H1 (cell line): ENCODE data around the gene GSAP. TPM values are rescaled to one million over a fixed set of nuclear protein-coding genes. Genes with fewer than 3 reads are reported as not detected.

Experiments used
- CTCF ChIA-PET: fragments of 300-600 bp; sonication (Branson Sonifier 250); formaldehyde crosslinking; loops from one replicate; lab custom pipeline; 2021; ENCODE audit not compliant: partially characterized antibody; lab: Charles Lee
- POLR2A ChIA-PET: fragments of 300-600 bp; sonication (Branson Sonifier 250); formaldehyde crosslinking; loops from one replicate; lab custom pipeline; 2021; ENCODE audit warnings: inconsistent platforms; ENCODE audit not compliant: partially characterized antibody; lab: Charles Lee
- DNase-seq, 2 experiments: peaks; one replicate each; pipeline versions ENCODE4 v3.0.0 to v3.0.0-alpha.2; 2010 to 2022; ENCODE audit warnings: low spot score in 2 of 2, low read depth in 1 of 2, mixed read lengths in 1 of 2
- FAIRE-seq: peaks from 2 replicates; lab custom pipeline; 2011; peaks lifted over from hg19 to GRCh38; lab: Jason Lieb, UNC
- H2AFZ ChIP-seq: 2 replicates; pipeline ENCODE4 v1.8.1; 2012; ENCODE audit warnings: low read length, inconsistent platforms
- H2AK5ac ChIP-seq: 2 replicates; pipeline ENCODE4 v1.6.1; 2013; ENCODE audit warnings: low read depth, low read length
- H2BK120ac ChIP-seq: replicated peaks from 2 replicates; pipeline ENCODE3; 2013; ENCODE audit warnings: low read depth, low read length, inconsistent platforms
- H2BK12ac ChIP-seq: 2 replicates; pipeline ENCODE4 v1.6.1; 2013; ENCODE audit warnings: low read depth, low read length
- H2BK15ac ChIP-seq: 2 replicates; pipeline ENCODE4 v1.6.1; 2013; ENCODE audit warnings: low read length
- H2BK20ac ChIP-seq: 2 replicates; pipeline ENCODE4 v1.6.1; 2013; ENCODE audit warnings: low read length
- H2BK5ac ChIP-seq: 2 replicates; pipeline ENCODE4 v1.6.1; 2013; ENCODE audit warnings: low read depth, low read length
- H3K14ac ChIP-seq: 2 replicates; pipeline ENCODE4 v1.6.1; 2013; ENCODE audit warnings: inconsistent platforms; ENCODE audit not compliant: insufficient read length
- H3K18ac ChIP-seq: 2 replicates; pipeline ENCODE4 v1.6.1; 2013; ENCODE audit warnings: low read length; ENCODE audit errors: extremely low read depth
- H3K23ac ChIP-seq: 2 replicates; pipeline ENCODE4 v1.6.1; 2013; ENCODE audit warnings: inconsistent platforms; ENCODE audit not compliant: insufficient read length
- H3K23me2 ChIP-seq: 2 replicates; pipeline ENCODE4 v1.6.1; 2013; ENCODE audit warnings: low read depth, low read length
- H3K27ac ChIP-seq: 2 replicates; pipeline ENCODE4 v1.6.1; 2011; ENCODE audit warnings: low read depth, low read length, inconsistent platforms
- H3K27me3 ChIP-seq, 4 experiments: replicated peaks in 1 of 4; 1 replicate in 1 of 4; 2 replicates in 3 of 4; pipeline versions ENCODE4 v1.6.1 to v1.8.1; 2011 to 2013; ENCODE audit warnings: low read length in 3 of 4, mild to moderate bottlenecking in 3 of 4, inconsistent platforms in 2 of 4, mixed read lengths in 2 of 4, moderate library complexity in 1 of 4; ENCODE audit not compliant: control insufficient read depth in 3 of 4, insufficient read depth in 3 of 4; ENCODE audit errors: extremely low read depth in 1 of 4
- H3K36me3 ChIP-seq, 4 experiments: 2 replicates each; pipeline versions ENCODE4 v1.6.1 to v1.8.1; 2011 to 2013; ENCODE audit warnings: mild to moderate bottlenecking in 4 of 4, low read length in 3 of 4, moderate library complexity in 2 of 4, control low read depth in 1 of 4, inconsistent platforms in 1 of 4; ENCODE audit not compliant: insufficient read depth in 4 of 4, control insufficient read depth in 2 of 4
- H3K4ac ChIP-seq: replicated peaks from 2 replicates; pipeline ENCODE3; 2013; ENCODE audit warnings: low read length, low read depth, mixed read lengths, inconsistent platforms; ENCODE audit not compliant: insufficient read length
- H3K4me1 ChIP-seq, 4 experiments: replicated peaks in 1 of 4; 1 replicate in 1 of 4; 2 replicates in 3 of 4; pipeline versions ENCODE4 v1.6.1 to v1.8.1; 2011 to 2013; ENCODE audit warnings: low read length in 3 of 4, inconsistent platforms in 2 of 4, mixed read lengths in 1 of 4; ENCODE audit not compliant: insufficient read depth in 4 of 4, control insufficient read depth in 3 of 4
- H3K4me2 ChIP-seq, 2 experiments: 2 replicates each; pipeline versions ENCODE4 v1.6.1 to v1.8.1; 2011 to 2013; ENCODE audit warnings: low read depth in 2 of 2, low read length in 2 of 2, control low read depth in 1 of 2, inconsistent platforms in 1 of 2, mild to moderate bottlenecking in 1 of 2; ENCODE audit not compliant: insufficient read depth in 1 of 2
- H3K4me3 ChIP-seq, 4 experiments: fragments of 200-600, 300-600 bp in 1 of 4; sonication (generic), shearing (Covaris generic), sonication (Bioruptor Twin) in 1 of 4; 2 replicates each; pipeline versions ENCODE4 v1.5.1 to v1.8.1; 2011 to 2016; ENCODE audit warnings: low read length in 4 of 4, low read depth in 3 of 4, control low read depth in 2 of 4, inconsistent platforms in 2 of 4, mild to moderate bottlenecking in 2 of 4, mixed read lengths in 1 of 4, moderate library complexity in 1 of 4; ENCODE audit not compliant: insufficient read depth in 2 of 4; ENCODE audit errors: extremely low read depth in 1 of 4
- H3K56ac ChIP-seq: replicated peaks from 2 replicates; pipeline ENCODE3; 2013; ENCODE audit warnings: low read depth, mild to moderate bottlenecking, mixed read lengths, low read length, inconsistent platforms; ENCODE audit not compliant: insufficient read length
- H3K79me1 ChIP-seq: 2 replicates; pipeline ENCODE4 v1.6.1; 2013; ENCODE audit warnings: low read depth, low read length, control low read depth
- H3K79me2 ChIP-seq, 2 experiments: 2 replicates each; pipeline versions ENCODE4 v1.6.1 to v1.8.1; 2012 to 2013; ENCODE audit warnings: low read length in 2 of 2, mild to moderate bottlenecking in 2 of 2, inconsistent platforms in 1 of 2; ENCODE audit not compliant: insufficient read depth in 2 of 2, control insufficient read depth in 1 of 2
- H3K9ac ChIP-seq, 4 experiments: replicated peaks in 1 of 4; 1 replicate in 1 of 4; 2 replicates in 3 of 4; pipeline versions ENCODE4 v1.6.1 to v1.8.1; 2011 to 2013; ENCODE audit warnings: low read depth in 3 of 4, low read length in 3 of 4, control low read depth in 2 of 4, mild to moderate bottlenecking in 2 of 4, moderate library complexity in 2 of 4, inconsistent platforms in 1 of 4; ENCODE audit errors: extremely low read depth in 1 of 4
- H3K9me3 ChIP-seq, 2 experiments: 2 replicates each; pipeline versions ENCODE4 v1.6.1 to v1.8.1; 2012 to 2013; ENCODE audit warnings: mild to moderate bottlenecking in 2 of 2, moderate library complexity in 2 of 2, control low read depth in 1 of 2, inconsistent platforms in 1 of 2, low read depth in 1 of 2, low read length in 1 of 2, mixed read lengths in 1 of 2; ENCODE audit not compliant: insufficient read depth in 2 of 2
- H4K20me1 ChIP-seq, 2 experiments: replicated peaks in 1 of 2; 2 replicates each; pipeline versions ENCODE3 to v1.8.1; 2011 to 2013; ENCODE audit warnings: inconsistent platforms in 2 of 2, low read length in 2 of 2, mild to moderate bottlenecking in 1 of 2; ENCODE audit not compliant: insufficient read depth in 2 of 2, control insufficient read depth in 1 of 2
- H4K5ac ChIP-seq: 2 replicates; pipeline ENCODE4 v1.6.1; 2013; ENCODE audit warnings: low read length, low read depth, mixed read lengths, inconsistent platforms; ENCODE audit not compliant: insufficient read length
- H4K8ac ChIP-seq: 2 replicates; pipeline ENCODE4 v1.8.0; 2013; ENCODE audit warnings: mild to moderate bottlenecking, moderate library complexity, low read length, inconsistent platforms; ENCODE audit not compliant: insufficient read depth; ENCODE audit errors: extremely low read depth
- H4K91ac ChIP-seq: replicated peaks from 2 replicates; pipeline ENCODE3; 2013; ENCODE audit warnings: low read length, mixed read lengths, inconsistent platforms; ENCODE audit not compliant: insufficient read length
- CHD2 ChIP-seq: IDR thresholded peaks from 2 replicates; pipeline ENCODE4 v1.6.1; 2012; ENCODE audit warnings: low read length, improper control_type of control experiment
- HDAC2 ChIP-seq, 2 experiments: fragments of 300-600 bp in 1 of 2; sonication (generic) in 1 of 2; IDR thresholded peaks; 2 replicates each; pipeline ENCODE4 v1.6.1; 2011 to 2012; ENCODE audit warnings: low read depth in 2 of 2, low read length in 2 of 2, mild to moderate bottlenecking in 2 of 2, moderate library complexity in 2 of 2, borderline replicate concordance in 1 of 2, inconsistent platforms in 1 of 2
- JUN ChIP-seq: IDR thresholded peaks from 2 replicates; pipeline ENCODE4 v1.6.1; 2011; ENCODE audit warnings: low read depth, mild to moderate bottlenecking, improper control_type of control experiment, low read length
- polyA plus RNA-seq, 7 experiments: library from polyadenylated mRNA; depleted of rRNA in 3 of 7; stranded (reverse) in 5 of 7; unstranded in 2 of 7; fragments of >200 nt in 5 of 7; fragments of 200-250 nt in 2 of 7; gene quantifications; 1 replicate in 5 of 7; 2 replicates in 1 of 7; 4 replicates in 1 of 7; pipeline versions ENCODE4 v1.2.1 to v1.2.3, GENCODE V29; 2011 to 2013; ENCODE audit warnings: missing spikeins in 2 of 7, mixed read lengths in 2 of 7
- total RNA-seq: library from RNA; stranded (reverse); fragmentation: NEBNext Ultra II Directional; extraction: Animal tissue kit (Norgen Biotek cat#: 25700); gene quantifications from 2 replicates; pipeline ENCODE4 v1.2.1, GENCODE V29; 2021
- TF ChIP-seq, protein P1 (sequence below): IDR thresholded peaks from 2 replicates; pipeline ENCODE4 v1.6.1; 2012; ENCODE audit warnings: inconsistent platforms
- TF ChIP-seq, protein P2 (sequence below): IDR thresholded peaks from 2 replicates; pipeline ENCODE4 v1.6.1; 2012; ENCODE audit warnings: inconsistent platforms

The GSAP gene
- total and polyA plus RNA-seq, 2 of the 8 experiments (the other 6 are each of a cell fraction or from before 2014, with no cell fraction given): 0.93 to 2.1 TPM

DNA sequence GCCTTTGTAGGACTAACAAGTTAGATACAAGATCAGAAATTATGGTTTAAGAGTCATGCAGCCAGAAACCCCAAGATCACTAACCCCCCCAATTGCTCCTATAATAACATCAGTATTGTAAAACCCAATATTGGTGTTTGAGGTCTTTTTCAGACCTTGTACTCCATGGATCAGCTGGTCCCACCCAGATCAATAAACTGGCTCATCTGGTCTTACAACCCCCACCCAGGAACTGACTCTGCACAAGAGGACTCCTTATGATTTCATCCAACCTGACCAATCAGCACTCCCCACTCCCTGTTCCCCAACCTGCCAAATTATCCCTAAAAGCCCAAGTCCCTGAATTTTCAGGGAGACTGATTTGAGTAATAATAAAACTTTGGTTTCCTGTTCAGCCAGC, 6.4 kb upstream of the GSAP start:
- ChIA-PET POLR2A (no interaction called here), CTCF (interaction anchor here (1.3 kb wide), 1 partner anchor 228 kb away, joined by 3 read pairs; no protein-coding TSS in a partner anchor)
- H3K56ac ChIP-seq: no peak overlapping the region
- H3K4me1 ChIP-seq: peaks cover 0 to 6% (median 6%) of the 10 kb centered on the region in 4 experiments; a peak in 5 of 7 replicates
- H4K8ac ChIP-seq: no peak overlapping the region
- no peak overlapping the region for H3K23ac ChIP-seq
- no peak overlapping the region for H2BK5ac ChIP-seq
- H3K4ac ChIP-seq: no peak overlapping the region
- H3K4me2 ChIP-seq: no peak overlapping the region
- H3K14ac ChIP-seq: no peak overlapping the region
- no peaks in the 10 kb centered on the region for H3K9me3 ChIP-seq
- no peak overlapping the region for H3K4me3 ChIP-seq
- H3K18ac ChIP-seq: no peak overlapping the region
- H2BK15ac ChIP-seq: no peak overlapping the region
- H4K20me1 ChIP-seq: no peaks in the 10 kb centered on the region
- H3K23me2 ChIP-seq: no peaks in the 10 kb centered on the region
- H3K27ac ChIP-seq: no peak overlapping the region
- H3K27me3 ChIP-seq: peaks cover 0 to 3% (median 0%) of the 10 kb centered on the region in 4 experiments; a peak in 2 of 7 replicates
- no peak overlapping the region for H4K91ac ChIP-seq
- H2AFZ ChIP-seq: no peak overlapping the region
- H2BK12ac ChIP-seq: no peak overlapping the region
- no peaks in the 10 kb centered on the region for H3K79me2 ChIP-seq
- H2BK120ac ChIP-seq: no peak overlapping the region
- H3K36me3 ChIP-seq: no peaks in the 10 kb centered on the region
- H2AK5ac ChIP-seq: no peak overlapping the region
- H2BK20ac ChIP-seq: peak overlapping the region; percentile 49
- H3K9ac ChIP-seq: no peak overlapping the region
- no peak overlapping the region for H4K5ac ChIP-seq
- TF ChIP-seq HDAC2 (IDR thresholded peaks at IDR 0.05; ENCODE audit: borderline replicate concordance in 1 of 2, low read depth in 2 of 2, low read length in 2 of 2) (no peak), CHD2 (no peak), JUN (no peak)
- TF ChIP-seq, protein P1, sequence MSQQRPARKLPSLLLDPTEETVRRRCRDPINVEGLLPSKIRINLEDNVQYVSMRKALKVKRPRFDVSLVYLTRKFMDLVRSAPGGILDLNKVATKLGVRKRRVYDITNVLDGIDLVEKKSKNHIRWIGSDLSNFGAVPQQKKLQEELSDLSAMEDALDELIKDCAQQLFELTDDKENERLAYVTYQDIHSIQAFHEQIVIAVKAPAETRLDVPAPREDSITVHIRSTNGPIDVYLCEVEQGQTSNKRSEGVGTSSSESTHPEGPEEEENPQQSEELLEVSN: no peak
- TF ChIP-seq, protein P2, sequence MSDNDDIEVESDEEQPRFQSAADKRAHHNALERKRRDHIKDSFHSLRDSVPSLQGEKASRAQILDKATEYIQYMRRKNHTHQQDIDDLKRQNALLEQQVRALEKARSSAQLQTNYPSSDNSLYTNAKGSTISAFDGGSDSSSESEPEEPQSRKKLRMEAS: no peak
- TF ChIP-seq, all 59 proteins: peak for 0
- H3K79me1 ChIP-seq: no peaks in the 10 kb centered on the region
- FAIRE-seq (no peak), DNase-seq (no peak)
